ENCODE data around the gene FAXC.

FAXC gene

GRCh38 chr6:99233219-99233618 is 116.3 kb downstream of the FAXC start:
- DNase-seq: no peak
- in situ Hi-C loops (cut with MboI; ENCODE audit: low pct_unique_long_range_greater_than_20kb, low sequenced_read_pairs): no loop called here

DNA sequence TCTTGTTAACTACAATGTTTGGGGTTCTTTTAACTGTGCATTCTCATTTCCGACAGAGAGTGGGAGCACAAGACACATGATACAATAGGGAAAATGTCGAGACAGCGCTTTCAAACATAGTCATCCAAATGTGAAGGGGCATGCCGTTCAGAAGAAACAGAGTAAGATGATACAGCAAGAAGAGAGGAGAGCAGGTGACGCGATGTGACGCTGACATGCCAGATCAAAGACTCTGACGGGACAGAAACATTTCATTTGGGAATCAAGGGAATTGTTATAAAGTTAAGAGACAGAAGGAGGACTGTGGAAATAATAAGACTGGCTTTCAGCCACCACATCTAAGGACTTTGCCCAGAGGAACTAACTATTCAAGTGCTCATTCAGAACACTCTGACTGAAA is 117.4 kb downstream of the FAXC start:
- no peak for DNase-seq
- in situ Hi-C loops (cut with MboI; ENCODE audit: low pct_unique_long_range_greater_than_20kb, low sequenced_read_pairs): no loop called here

- in situ Hi-C loops (cut with MboI; ENCODE audit: low pct_unique_long_range_greater_than_20kb, low sequenced_read_pairs): no loop called here
- no peak for DNase-seq
Measured at GRCh38 chr6:99225172-99225571, 124.3 kb downstream of the FAXC start.
